Uterus (tissue), 2 donors: ENCODE results near the gene PCYOX1L.

ENCODE experiments used
- POLR2A ChIP-seq, 2 donors: fragments of 450-650 bp; IDR thresholded peaks; one replicate each; pipeline ENCODE4 v1.6.1; 2016; ENCODE audit warnings: antibody characterized with exemption in 2 of 2, mild to moderate bottlenecking in 1 of 2, moderate library complexity in 1 of 2
- TF ChIP-seq, protein P1 (sequence below), 4 experiments: fragments of 200-600 bp in 2 of 4; fragments of 450-650 bp in 2 of 4; sonication (generic) in 2 of 4; IDR thresholded peaks; one replicate each; pipeline ENCODE4 v1.5.1; 2016 to 2019; ENCODE audit warnings: antibody characterized with exemption in 4 of 4, mild to moderate bottlenecking in 2 of 4, moderate library complexity in 1 of 4

DNA sequence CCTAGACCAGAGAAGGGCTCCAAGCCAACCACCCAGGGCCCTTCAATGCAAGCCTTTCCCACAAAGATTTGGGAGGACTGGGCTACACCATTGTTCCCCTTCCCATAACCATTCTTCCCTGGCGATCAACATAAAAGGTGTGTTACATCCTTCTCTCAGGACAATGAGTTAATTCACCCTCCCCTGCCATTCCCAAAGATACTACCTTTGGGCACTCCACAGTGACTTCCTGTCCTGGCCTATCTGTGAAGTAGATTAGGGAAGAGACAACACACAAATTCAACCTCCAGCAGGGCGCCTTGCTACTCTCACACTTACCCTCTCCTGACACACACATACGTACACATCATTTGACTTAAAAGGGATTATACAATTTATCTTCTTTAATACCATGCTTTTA, 44.4 kb downstream of the PCYOX1L start:
- TF ChIP-seq, protein P1, sequence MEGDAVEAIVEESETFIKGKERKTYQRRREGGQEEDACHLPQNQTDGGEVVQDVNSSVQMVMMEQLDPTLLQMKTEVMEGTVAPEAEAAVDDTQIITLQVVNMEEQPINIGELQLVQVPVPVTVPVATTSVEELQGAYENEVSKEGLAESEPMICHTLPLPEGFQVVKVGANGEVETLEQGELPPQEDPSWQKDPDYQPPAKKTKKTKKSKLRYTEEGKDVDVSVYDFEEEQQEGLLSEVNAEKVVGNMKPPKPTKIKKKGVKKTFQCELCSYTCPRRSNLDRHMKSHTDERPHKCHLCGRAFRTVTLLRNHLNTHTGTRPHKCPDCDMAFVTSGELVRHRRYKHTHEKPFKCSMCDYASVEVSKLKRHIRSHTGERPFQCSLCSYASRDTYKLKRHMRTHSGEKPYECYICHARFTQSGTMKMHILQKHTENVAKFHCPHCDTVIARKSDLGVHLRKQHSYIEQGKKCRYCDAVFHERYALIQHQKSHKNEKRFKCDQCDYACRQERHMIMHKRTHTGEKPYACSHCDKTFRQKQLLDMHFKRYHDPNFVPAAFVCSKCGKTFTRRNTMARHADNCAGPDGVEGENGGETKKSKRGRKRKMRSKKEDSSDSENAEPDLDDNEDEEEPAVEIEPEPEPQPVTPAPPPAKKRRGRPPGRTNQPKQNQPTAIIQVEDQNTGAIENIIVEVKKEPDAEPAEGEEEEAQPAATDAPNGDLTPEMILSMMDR (IDR thresholded peaks at IDR 0.05): no peak
- no peak for TF ChIP-seq POLR2A (IDR thresholded peaks at IDR 0.05)
